ENCODE data around the gene EPHA2. TPM values are rescaled to one million over a fixed set of nuclear protein-coding genes. Genes with fewer than 3 reads are reported as not detected.

The EPHA2 gene
- total and polyA plus RNA-seq, 4 donors, result 5.4 to 25.9 (median 15.7) TPM

GRCh38 chr1:16129921-16130543 is 25.8 kb downstream of the EPHA2 start:
- ATAC-seq (ENCODE audit: low FRiP score), result no peak
- Histone ChIP-seq H3K36me3 (ENCODE audit: control insufficient read depth in 1 of 2, insufficient read depth in 2 of 2, low read length in 1 of 2) (peaks cover 0 to 8% of the 10 kb centered on the region in 2 donors), H3K4me1 (ENCODE audit: control insufficient read depth in 1 of 2, insufficient read depth in 2 of 2, low read length in 2 of 2) (no peaks in the 10 kb centered on the region), H3K4me3 (ENCODE audit: low read length in 2 of 2) (no peak overlapping the region), H3K27me3 (ENCODE audit: control insufficient read depth in 1 of 2, insufficient read depth in 2 of 2, low read length in 1 of 2) (no peaks in the 10 kb centered on the region), H3K9me3 (ENCODE audit: control insufficient read depth, low read length) (no peaks in the 10 kb centered on the region), H3K27ac (ENCODE audit: low read depth in 1 of 2, low read length in 2 of 2) (no peak overlapping the region)
- DNase-seq, result no peak
- 94% methylated on average over 16 of the region's 16 CpGs for WGBS, 2 donors
- intact Hi-C loops (cut with DNase I), result no loop called here

- DNase-seq (no peak), ATAC-seq (ENCODE audit: low FRiP score) (no peak)
- 93 to 94% methylated on average over 19 of the region's 19 CpGs for WGBS, 2 donors
- Histone ChIP-seq H3K27me3 (ENCODE audit: control insufficient read depth in 1 of 2, insufficient read depth in 2 of 2, low read length in 1 of 2) (no peaks in the 10 kb centered on the region), H3K9me3 (ENCODE audit: control insufficient read depth, low read length) (no peaks in the 10 kb centered on the region), H3K27ac (ENCODE audit: low read depth in 1 of 2, low read length in 2 of 2) (no peak overlapping the region), H3K36me3 (ENCODE audit: control insufficient read depth in 1 of 2, insufficient read depth in 2 of 2, low read length in 1 of 2) (peaks cover 0 to 8% of the 10 kb centered on the region in 2 donors), H3K4me3 (ENCODE audit: low read length in 2 of 2) (no peak overlapping the region), H3K4me1 (ENCODE audit: control insufficient read depth in 1 of 2, insufficient read depth in 2 of 2, low read length in 2 of 2) (no peaks in the 10 kb centered on the region)
- intact Hi-C loops (cut with DNase I), result no loop called here
Observed at GRCh38 chr1:16129316-16129715, 26.6 kb downstream of the EPHA2 start.

- intact Hi-C loops (cut with DNase I), result no loop called here
- Histone ChIP-seq H3K27ac (ENCODE audit: low read depth in 1 of 2, low read length in 2 of 2) (no peak overlapping the region), H3K36me3 (ENCODE audit: control insufficient read depth in 1 of 2, insufficient read depth in 2 of 2, low read length in 1 of 2) (peaks cover 0 to 8% of the 10 kb centered on the region in 2 donors), H3K9me3 (ENCODE audit: control insufficient read depth, low read length) (no peaks in the 10 kb centered on the region), H3K4me1 (ENCODE audit: control insufficient read depth in 1 of 2, insufficient read depth in 2 of 2, low read length in 2 of 2) (no peaks in the 10 kb centered on the region), H3K4me3 (ENCODE audit: low read length in 2 of 2) (no peak overlapping the region), H3K27me3 (ENCODE audit: control insufficient read depth in 1 of 2, insufficient read depth in 2 of 2, low read length in 1 of 2) (no peaks in the 10 kb centered on the region)
- ATAC-seq (ENCODE audit: low FRiP score) (peak; percentile 28), DNase-seq (no peak)
- 9 to 21% methylated on average over 6 of the region's 6 CpGs for WGBS, 2 donors
Observed at GRCh38 chr1:16128338-16128741, 27.5 kb downstream of the EPHA2 start.

DNA sequence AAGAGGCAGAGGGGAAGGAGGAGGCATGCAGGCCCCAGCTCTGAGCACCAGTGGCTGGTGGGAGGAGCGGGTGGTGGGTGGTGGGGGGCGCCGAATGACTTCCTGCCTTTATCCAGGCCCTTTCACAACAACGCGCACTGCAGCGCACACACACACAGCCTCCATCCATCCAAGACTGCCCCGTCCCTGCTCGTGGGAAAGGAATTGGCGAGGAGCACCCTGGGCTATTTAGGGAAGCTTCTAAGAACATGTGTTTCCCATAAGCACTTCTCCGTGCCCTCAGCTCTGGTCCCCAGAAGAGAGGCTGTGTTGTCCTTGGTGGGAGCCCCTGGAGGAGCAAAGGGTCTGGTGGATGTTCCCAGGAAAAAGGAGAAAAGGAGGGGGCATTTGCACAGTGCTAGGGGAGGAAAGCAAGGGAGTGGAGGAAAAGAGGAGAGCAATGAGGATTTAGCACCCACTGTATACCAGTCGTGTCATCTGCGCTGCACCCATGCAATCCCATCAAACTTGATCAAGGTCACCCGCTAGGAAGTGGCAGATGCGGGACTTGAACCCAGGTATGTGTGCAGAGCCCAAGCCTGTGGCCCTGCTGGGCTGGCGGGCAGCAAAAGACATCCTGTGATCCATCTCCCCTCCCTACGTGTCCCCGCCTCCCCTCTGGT is 28.1 kb downstream of the EPHA2 start:
- Histone ChIP-seq H3K27me3 (ENCODE audit: control insufficient read depth in 1 of 2, insufficient read depth in 2 of 2, low read length in 1 of 2) (no peaks in the 10 kb centered on the region), H3K4me1 (ENCODE audit: control insufficient read depth in 1 of 2, insufficient read depth in 2 of 2, low read length in 2 of 2) (no peaks in the 10 kb centered on the region), H3K27ac (ENCODE audit: low read depth in 1 of 2, low read length in 2 of 2) (no peak overlapping the region), H3K36me3 (ENCODE audit: control insufficient read depth in 1 of 2, insufficient read depth in 2 of 2, low read length in 1 of 2) (peaks cover 0 to 8% of the 10 kb centered on the region in 2 donors), H3K4me3 (ENCODE audit: low read length in 2 of 2) (no peak overlapping the region), H3K9me3 (ENCODE audit: control insufficient read depth, low read length) (no peaks in the 10 kb centered on the region)
- intact Hi-C loops (cut with DNase I), result no loop called here
- WGBS, 2 donors, result 39 to 41% methylated on average over 17 of the region's 17 CpGs
- peak in 1 of 2 donors; percentile 73 for DNase-seq
- ATAC-seq (ENCODE audit: low FRiP score), result peak; percentile 51

- H3K4me3 ChIP-seq (ENCODE audit: low read length in 2 of 2), result no peak overlapping the region
- 92% methylated on average over 12 of the region's 12 CpGs for WGBS, 2 donors
- no peaks in the 10 kb centered on the region for H3K4me1 ChIP-seq (ENCODE audit: control insufficient read depth in 1 of 2, insufficient read depth in 2 of 2, low read length in 2 of 2)
- no peak overlapping the region for H3K27ac ChIP-seq (ENCODE audit: low read depth in 1 of 2, low read length in 2 of 2)
- H3K27me3 ChIP-seq (ENCODE audit: control insufficient read depth in 1 of 2, insufficient read depth in 2 of 2, low read length in 1 of 2), result no peaks in the 10 kb centered on the region
- intact Hi-C loops (cut with DNase I), result no loop called here
- H3K9me3 ChIP-seq (ENCODE audit: control insufficient read depth, low read length), result no peaks in the 10 kb centered on the region
- peak in 1 of 2 donors; percentile 47 for DNase-seq
- H3K36me3 ChIP-seq (ENCODE audit: control insufficient read depth in 1 of 2, insufficient read depth in 2 of 2, low read length in 1 of 2), result peaks cover 0 to 8% of the 10 kb centered on the region in 2 donors
- no peak for ATAC-seq (ENCODE audit: low FRiP score)
Observed at GRCh38 chr1:16126743-16127515, 28.9 kb downstream of the EPHA2 start.

DNA sequence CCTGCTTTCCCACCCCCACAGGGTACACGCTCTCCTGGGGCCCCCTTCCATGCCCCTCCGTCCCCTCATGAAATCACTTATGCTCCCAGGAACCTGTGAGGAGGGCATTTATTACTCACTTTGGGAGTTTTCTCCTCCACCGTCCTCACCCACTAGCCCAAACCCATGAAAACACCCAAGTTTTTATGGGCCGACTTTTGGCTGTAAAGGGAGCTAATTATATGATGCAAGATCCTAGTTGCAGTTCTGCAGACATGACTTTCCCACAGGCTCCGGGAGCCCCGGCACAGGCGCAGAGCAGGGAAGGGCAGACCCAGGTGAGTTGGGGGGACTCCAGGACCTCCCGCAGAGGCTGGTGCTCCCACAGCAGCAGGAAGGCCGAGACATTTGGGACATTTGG is 29.7 kb downstream of the EPHA2 start:
- Histone ChIP-seq H3K36me3 (ENCODE audit: control insufficient read depth in 1 of 2, insufficient read depth in 2 of 2, low read length in 1 of 2) (peaks cover 0 to 6% of the 10 kb centered on the region in 2 donors), H3K4me3 (ENCODE audit: low read length in 2 of 2) (no peak overlapping the region), H3K27me3 (ENCODE audit: control insufficient read depth in 1 of 2, insufficient read depth in 2 of 2, low read length in 1 of 2) (no peaks in the 10 kb centered on the region), H3K4me1 (ENCODE audit: control insufficient read depth in 1 of 2, insufficient read depth in 2 of 2, low read length in 2 of 2) (no peaks in the 10 kb centered on the region), H3K9me3 (ENCODE audit: control insufficient read depth, low read length) (no peaks in the 10 kb centered on the region), H3K27ac (ENCODE audit: low read depth in 1 of 2, low read length in 2 of 2) (no peak overlapping the region)
- intact Hi-C loops (cut with DNase I), result no loop called here
- peak in 1 of 2 donors; percentile 59 for DNase-seq
- ATAC-seq (ENCODE audit: low FRiP score), result no peak
- 92 to 94% methylated on average over 9 of the region's 9 CpGs for WGBS, 2 donors

DNA sequence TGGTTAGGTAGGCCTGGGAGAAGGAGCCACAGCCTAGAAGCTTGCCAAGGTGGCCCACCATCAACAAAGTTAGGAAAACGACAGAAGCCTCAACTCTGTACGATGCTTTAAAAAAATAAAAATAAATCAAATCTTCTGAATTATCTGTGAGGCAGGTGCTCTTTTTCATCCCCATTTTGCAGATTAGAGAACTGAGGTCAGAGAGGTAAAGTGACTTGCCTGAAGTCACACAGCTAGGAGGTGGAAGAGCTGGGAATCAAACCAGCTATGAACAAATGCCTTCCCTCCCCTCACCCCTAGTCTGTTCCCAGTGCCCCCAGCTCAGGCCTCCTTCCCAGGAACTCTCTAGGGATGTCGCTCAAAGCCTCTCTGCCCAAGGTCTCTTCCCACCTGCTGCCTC is 30.4 kb downstream of the EPHA2 start:
- peaks cover 0 to 3% of the 10 kb centered on the region in 2 donors for H3K36me3 ChIP-seq (ENCODE audit: control insufficient read depth in 1 of 2, insufficient read depth in 2 of 2, low read length in 1 of 2)

DNA sequence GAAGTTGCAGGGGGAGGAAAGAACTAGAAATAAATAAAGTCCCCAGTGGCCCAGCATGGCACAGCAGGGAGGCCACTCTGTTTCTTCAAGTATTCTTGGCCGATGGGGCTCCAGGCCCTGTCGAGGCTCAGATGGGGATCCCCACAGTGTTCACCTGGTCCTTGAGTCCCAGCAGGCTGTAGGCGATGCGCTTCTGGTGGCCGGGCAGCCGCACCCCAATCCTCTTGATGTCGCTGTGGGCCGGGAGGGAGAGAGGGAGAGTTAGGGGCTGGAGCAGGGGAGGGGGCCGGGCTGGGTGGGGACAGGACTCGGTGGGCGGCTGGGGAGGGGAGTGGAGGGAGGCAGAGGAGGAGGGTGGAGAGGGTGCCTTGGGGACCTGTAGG is 30.8 kb downstream of the EPHA2 start:
- H3K4me1 ChIP-seq (ENCODE audit: control insufficient read depth in 1 of 2, insufficient read depth in 2 of 2, low read length in 2 of 2), result no peaks in the 10 kb centered on the region
- no peaks in the 10 kb centered on the region for H3K9me3 ChIP-seq (ENCODE audit: control insufficient read depth, low read length)
- ATAC-seq (ENCODE audit: low FRiP score) (no peak), DNase-seq (peak; percentile 29 to 69)
- peaks cover 0 to 3% of the 10 kb centered on the region in 2 donors for H3K36me3 ChIP-seq (ENCODE audit: control insufficient read depth in 1 of 2, insufficient read depth in 2 of 2, low read length in 1 of 2)
- WGBS, 2 donors, result 90 to 94% methylated on average over 11 of the region's 11 CpGs
- no peak overlapping the region for H3K27ac ChIP-seq (ENCODE audit: low read depth in 1 of 2, low read length in 2 of 2)
- no peaks in the 10 kb centered on the region for H3K27me3 ChIP-seq (ENCODE audit: control insufficient read depth in 1 of 2, insufficient read depth in 2 of 2, low read length in 1 of 2)
- intact Hi-C loops (cut with DNase I), result no loop called here
- H3K4me3 ChIP-seq (ENCODE audit: low read length in 2 of 2), result no peak overlapping the region

More for the DNA sequence above, 30.4 kb downstream of the EPHA2 start:
- Histone ChIP-seq H3K4me3 (ENCODE audit: low read length in 2 of 2) (no peak overlapping the region), H3K27ac (ENCODE audit: low read depth in 1 of 2, low read length in 2 of 2) (no peak overlapping the region), H3K27me3 (ENCODE audit: control insufficient read depth in 1 of 2, insufficient read depth in 2 of 2, low read length in 1 of 2) (no peaks in the 10 kb centered on the region), H3K4me1 (ENCODE audit: control insufficient read depth in 1 of 2, insufficient read depth in 2 of 2, low read length in 2 of 2) (no peaks in the 10 kb centered on the region), H3K9me3 (ENCODE audit: control insufficient read depth, low read length) (no peaks in the 10 kb centered on the region)
- ATAC-seq (ENCODE audit: low FRiP score), result no peak
- WGBS, 2 donors, result 95 to 97% methylated on average over 3 of the region's 3 CpGs
- intact Hi-C loops (cut with DNase I), result no loop called here
- DNase-seq, result peak in 1 of 2 donors; percentile 9
